GM11168 (cell line): ENCODE measurements around the gene USP24.

Experiments used
- in situ Hi-C: fragments of 300-500 bp; cut with MboI; formaldehyde crosslinking; loops from one replicate; pipeline ENCODE4 v1.12.0; 2022; ENCODE audit warnings: low sequenced_read_pairs; ENCODE audit not compliant: unreplicated experiment

Gene USP24

DNA sequence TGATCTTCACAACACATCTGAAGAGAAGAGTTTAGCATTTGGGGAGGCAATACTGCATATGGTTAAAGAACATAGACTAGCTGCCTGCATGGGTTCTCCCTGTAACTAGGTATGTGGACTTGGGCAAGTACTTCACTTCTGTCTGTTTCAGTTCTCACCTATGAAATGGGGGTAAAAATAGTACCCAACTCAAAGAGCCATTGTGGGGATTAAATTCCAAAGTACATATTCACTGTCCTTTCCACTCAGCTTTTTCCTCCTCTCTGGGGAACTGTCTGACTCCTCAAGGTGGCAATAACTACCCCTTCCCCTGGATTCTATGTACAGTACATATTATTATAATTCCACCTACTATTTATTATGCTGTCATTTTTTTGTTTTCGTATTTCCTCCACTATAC, 44.7 kb downstream of the USP24 start:
- in situ Hi-C loops = no loop called here

DNA sequence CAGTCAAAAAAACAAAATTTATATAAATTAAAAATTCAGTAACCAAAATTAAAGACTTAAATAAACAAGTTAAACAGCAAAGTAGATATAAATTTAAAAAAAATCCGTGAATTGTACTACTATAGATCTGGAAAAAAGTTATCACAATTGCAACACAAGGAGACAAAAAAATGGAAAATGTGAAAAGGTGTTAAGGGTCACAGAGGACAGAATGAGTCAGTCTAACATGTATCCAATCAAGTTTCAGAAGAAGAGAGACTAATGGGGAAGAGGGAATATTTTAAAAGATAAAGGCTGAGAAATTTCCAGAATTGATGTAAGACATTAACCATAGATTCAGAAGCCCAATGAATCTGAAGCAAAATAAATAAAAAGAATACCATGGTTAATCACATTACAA, 46.0 kb downstream of the USP24 start:
- in situ Hi-C loops = no loop called here

DNA sequence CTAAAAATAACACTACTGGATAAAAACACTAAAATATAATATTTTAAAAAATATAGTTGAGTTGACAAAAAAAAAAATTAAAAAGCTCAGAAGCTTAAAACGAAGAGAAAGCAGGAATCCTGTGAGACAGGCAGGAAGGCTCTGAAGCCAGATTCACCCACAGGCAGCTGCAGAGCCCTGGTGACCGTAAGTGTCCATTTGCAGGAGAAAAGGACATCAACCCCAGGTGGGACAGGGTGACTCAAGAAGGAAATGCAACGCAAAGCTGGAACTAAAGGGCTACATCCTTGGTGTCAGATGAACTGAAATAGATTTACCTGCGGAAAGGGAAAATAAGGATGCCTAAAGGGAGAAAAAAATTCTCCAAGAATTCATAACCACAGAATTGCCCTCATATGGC, 46.8 kb downstream of the USP24 start:
- in situ Hi-C loops = no loop called here

DNA sequence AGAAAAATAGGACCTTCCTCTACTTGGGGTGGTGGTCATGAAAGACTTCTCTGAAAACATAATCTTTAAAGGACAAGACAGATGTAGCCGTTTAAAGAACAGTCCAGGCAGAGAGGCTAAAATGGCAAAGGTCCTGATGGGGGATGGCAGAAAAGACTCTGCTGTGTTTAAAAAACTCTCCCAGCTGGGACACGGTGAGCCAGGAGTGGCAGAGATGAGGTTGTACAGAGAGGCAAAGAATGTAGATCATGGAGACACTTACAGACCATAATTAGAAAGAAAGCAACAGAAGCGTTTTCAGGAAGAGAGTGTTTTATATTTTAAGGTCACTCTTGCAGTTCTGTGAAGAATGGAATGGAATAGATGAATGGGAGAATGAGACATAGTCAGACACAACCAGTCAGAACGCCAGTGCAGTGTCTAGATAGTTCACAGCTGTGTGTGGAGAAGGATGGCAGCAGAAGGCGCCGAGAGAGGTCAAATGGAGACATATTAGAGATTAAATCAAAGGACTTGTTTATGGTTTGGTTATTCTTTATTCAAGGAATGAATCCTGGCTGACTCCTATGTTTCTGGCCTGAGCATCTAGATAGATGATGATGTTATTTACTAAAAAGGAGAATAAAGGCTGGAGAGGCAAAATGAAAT, 47.8 kb downstream of the USP24 start:
- in situ Hi-C loops = no loop called here

DNA sequence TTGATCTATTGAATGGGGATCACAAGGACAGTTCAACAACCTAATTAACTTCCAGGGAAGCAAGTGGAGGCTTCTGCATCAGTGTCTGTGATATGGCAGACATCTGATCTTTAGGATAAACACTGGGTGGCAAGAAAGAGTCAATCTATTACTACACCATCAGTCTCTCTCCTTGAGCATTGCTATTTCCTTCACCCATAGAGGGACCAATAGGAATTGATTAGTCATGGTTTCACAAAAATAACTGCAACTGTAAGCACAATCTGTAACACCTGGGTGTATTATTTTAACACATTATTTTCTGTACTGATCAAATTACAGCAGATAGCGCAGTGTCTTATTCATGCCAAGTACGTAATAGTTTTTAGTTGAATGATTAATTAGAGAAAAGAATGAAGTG, 50.3 kb downstream of the USP24 start:
- in situ Hi-C loops = no loop called here

DNA sequence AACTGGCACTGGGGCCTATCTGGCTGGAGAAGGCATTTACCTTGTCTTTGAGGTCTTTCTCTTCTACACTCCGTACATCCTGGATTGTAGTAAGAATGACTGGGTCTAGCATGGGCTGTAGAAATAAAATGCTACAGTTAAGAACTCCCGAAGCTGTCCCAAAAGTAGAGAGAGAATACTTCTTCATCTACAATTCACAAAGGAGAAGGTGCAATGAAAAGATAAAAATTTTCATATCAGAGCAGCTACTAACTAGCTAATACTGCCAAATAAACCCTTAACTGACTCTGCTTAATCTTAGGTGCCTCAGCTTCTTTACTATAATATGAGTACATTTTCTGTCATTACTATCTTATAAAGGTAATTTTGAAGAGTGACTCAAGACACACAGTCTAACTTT, 55.6 kb downstream of the USP24 start:
- in situ Hi-C loops = no loop called here

DNA sequence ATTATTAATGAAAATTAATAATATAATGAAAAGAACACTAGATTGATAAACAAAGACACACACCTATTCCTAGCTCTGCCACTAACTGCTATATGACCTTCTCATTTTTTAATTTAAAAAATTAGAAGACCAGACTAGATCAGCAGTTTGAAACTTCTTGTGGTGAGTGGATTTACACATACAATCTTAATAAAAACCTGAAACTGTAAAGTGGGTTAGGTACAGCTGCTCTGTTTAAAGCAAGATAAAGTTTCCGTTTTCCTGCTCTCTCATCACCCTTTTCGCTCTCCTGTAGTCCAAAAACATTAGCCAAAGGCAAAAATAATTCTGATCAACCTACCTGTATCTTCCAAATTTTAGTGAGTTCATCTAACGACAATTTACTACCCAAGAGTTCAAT, 58.6 kb downstream of the USP24 start:
- in situ Hi-C loops = no loop called here

DNA sequence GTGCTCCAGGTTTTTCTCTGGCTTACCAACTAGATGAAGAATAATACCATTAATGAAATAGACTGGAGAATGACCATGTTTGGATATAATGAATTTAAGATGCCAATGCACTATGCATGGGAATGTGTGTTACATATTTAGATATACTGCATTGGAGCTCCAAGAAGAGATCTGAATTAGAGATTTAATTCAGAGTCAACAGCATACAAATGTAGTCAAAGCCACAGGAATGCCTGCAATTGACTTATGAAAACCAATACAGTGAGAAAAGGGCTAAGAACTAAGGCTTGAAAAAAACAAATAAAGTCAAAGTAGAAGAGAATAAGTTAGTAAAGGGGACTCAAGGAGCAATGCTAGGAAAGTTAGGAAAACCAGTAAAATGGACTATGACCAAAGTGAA, 59.1 kb downstream of the USP24 start:
- in situ Hi-C loops = no loop called here

DNA sequence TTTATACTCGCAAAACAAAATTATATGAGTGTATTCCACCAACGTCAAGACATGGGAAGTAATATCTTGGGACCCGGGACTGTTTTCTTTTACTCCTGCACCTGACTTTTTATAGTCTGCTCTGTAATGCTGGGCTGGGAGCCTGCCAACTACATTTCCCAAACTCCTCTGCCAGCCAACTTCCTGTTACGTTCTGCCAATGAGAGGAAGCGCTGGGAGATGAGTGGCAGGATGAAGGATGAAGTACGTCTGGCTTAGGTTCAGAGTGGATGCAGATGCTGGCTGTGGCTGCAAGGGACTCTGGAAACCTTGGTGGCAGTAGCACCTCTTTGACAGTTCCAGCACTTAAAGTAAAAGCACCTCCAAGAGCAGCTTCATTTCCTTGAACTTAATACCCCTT, 59.6 kb downstream of the USP24 start:
- in situ Hi-C loops = no loop called here

DNA sequence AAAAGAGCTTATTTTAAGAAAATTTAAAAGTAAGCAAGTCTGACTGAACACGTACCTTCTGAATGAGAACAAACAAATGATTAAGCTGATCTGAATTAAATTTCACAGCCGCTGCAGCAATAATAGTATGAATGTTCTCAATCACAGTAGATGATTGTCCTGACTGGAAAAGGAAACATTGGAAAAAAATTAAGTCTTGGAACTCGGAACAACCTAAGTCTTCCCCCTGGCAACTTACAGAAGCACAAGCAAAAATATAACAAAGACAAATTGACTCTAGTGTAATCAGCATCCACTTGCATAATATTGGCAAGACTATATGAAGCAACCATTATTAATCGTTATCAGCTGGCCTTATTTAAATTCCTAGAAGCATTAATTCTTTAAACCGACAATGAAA, 60.5 kb downstream of the USP24 start:
- in situ Hi-C loops = no loop called here

DNA sequence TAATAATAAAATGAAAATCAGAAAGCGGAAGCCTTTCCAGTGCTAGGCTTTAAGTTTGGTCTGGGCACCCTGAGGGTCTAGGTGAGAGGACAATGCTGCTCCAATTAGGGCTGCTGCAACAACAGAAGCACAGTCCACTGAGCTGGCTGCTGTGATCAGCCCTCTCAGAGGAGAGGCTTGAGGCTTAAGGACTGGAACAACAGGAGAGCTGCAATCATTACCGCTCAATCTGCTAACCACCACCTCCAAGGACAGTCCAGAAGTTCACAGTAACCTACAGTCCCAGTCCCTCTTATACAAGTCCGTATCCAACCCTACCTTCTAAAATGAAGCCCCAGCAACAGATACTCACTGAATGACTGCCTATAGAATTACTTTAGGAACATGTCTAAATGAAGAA, 62.1 kb downstream of the USP24 start:
- in situ Hi-C loops = no loop called here

DNA sequence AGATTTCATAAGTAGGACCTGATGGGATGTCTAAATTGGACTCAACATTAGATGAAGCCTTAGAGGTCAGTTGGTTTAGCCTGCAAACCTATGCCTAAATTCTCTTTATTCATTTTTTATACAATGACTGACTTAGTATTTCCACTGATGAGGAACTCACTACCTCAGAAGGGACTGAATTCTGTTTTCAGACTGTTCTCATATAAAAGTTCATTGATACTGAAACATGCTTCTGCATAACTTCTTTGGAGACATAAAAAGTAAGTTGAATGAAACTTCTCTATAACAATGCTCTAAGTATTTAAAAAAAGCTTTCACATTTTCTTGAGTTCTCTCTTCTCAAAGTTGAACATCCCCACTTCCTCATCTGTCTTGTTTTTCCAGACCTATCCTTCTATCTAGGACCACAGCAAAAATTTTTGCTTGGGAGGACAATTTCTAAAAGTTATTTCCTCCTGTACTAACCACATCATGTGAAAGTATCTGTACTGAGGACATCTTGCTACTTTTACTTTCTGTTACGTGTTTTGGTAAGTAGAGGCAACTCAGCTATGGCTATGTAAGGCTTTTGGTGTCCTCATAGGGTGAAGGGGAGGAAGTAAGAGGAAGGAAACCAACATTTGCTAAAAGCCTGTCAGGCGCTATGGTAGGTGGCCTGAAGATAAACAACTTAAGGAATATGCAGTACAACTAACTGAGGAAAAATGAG, 64.1 kb downstream of the USP24 start:
- in situ Hi-C loops = no loop called here

DNA sequence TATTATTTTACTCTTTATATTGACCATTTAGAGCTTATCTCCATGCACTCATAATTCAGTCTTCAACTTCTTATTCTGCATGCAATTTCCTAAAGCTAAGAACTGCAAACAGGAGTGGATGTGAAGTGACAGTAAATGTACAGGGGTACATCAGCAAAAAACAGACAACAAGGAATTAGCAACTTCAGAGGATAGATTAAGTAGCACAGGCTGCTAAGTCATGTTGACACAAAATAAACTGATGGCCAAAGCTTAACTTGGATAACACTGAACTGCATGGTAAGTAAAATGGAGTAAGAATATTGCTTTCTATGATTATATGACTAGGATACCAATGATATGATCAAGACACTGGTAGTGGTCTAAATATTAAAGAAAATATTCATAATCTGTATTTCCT, 66.5 kb downstream of the USP24 start:
- in situ Hi-C loops = no loop called here

DNA sequence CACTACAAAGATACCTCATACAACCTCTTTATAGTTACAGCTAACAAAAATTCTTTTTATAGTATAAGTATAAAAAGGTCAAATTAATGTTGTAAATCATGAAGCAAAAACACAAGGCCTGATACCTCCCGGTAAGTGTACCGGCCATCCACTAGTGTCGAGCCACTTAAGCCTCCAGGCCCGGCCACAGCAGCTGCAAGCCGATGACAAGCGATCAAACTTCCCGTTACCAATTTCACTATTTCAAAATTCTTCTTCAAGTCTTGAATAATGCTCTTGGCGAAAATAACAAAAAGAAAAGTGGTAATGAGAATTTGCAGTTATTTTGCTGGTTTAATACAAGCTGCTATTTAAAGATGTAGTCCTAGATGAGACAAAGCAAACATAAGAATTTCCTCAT, 67.6 kb downstream of the USP24 start:
- in situ Hi-C loops = no loop called here

DNA sequence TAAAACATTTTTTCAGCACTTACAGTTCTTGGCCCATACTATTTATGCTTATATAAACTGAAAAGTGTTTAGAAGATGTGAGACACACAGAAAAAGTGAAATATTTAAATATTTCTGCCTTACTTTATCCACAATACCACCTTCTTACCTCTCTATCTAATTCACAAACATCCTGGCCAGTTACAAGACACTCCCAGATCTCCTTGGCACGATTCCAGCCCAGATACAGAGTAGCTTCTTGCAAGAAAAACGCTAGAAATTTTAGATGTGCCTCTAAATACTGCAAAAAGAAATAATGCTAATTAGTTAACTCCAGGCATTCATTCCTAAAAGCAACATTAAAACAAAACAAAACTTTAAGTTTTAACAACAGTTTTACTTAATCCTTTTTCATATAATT, 68.4 kb downstream of the USP24 start:
- in situ Hi-C loops = no loop called here

DNA sequence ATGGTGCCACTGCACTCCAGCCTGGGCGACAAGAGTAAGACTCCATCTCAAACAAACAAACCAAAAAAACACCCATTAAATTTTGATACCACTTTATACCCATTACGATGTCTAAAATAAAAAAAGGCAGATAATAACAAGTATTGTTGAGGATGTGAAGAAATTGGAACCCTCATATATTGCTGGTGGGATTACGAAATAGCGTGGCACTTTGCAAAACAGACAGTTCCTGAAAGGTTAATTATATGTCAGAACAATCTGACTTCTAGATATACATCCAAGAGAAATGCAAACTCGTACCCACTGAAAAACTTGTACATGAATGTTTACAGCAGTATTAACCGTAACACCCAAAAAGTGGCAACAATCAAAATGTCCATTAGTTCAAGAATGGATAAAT, 70.3 kb downstream of the USP24 start:
- in situ Hi-C loops = no loop called here

DNA sequence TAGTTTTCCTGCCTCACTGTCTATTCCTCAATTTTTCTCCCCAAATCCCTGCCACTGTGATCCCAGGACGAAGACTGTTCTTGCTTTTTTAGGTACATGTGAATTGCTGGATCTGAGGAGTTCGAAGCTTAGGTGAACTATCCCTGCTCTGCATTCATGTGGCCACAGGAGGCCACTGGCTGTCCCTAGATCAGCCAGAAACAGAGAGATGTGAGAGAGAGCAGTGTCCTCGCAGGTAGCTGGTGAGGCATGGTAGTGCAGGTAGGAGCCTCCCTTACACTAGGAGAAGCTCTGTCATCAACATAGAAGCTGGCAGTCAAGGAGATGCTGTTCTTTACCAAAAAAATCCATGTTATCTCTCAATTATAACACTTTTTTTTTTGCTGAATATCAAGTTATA, 71.5 kb downstream of the USP24 start:
- in situ Hi-C loops = no loop called here

DNA sequence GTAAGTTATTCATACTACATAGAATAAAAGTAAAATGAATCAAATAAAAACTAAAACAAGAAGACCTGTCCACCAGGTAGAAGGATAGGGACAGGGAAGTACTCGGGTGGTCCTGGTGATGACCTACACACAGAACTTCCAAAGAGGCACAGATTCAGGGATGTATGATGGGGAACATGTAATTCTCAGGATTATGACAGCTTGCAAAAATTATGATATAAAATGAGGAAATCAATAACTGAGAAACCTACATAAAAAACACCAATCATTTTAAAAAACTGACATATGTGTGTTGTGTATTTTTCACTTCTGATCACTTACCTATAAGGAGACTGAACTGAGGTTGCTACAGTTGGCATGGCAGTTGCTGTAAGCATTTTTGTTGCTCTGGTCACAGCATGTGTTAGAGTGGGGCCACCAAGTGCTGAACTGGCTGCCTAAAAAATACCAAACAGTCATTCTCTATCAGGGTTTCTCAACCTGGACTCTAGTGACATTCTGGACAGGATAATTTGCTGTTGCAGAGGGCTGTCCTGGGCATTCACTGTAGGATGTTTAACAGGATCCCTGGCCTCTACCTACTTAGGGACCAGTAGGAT, 73.8 kb downstream of the USP24 start:
- in situ Hi-C loops = no loop called here

DNA sequence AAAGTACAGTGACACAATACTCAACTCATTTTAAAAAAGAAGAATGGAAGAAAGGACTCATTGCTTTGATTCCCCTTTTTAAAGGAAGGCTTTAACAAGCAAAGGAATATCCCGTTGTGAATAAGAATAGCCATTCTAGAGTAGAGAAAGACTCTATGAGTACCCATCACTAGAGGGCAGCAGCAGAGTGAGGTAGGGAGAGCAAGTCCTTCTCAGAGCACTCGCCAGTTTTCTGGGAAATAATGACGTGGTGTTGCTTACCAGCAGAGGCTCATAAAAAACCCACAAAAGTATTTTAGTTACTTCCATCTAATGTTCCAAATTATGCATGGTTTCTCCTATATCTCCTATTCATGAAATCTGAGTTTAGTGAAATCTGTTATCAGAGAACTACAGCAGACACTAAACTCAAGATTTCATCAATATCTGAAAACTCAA, 74.6 kb downstream of the USP24 start:
- in situ Hi-C loops = no loop called here

DNA sequence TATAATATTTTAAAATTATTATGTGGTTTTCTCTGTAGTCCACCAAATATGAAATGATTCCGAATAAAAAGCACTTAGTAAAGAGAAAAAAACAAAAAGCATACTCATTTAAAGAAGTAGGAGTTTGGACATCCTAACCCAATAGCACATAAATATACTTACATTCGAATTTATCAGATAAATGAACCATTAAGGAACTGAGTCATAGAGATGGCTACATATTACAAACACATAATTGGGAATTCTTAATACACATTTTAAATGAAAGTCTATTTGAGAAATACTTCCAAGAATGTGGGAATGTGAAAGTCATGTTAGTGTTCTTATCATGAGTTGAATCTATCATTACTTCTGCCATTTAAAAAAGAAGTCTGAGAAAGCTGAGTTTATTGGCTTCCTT, 75.0 kb downstream of the USP24 start:
- in situ Hi-C loops = no loop called here

DNA sequence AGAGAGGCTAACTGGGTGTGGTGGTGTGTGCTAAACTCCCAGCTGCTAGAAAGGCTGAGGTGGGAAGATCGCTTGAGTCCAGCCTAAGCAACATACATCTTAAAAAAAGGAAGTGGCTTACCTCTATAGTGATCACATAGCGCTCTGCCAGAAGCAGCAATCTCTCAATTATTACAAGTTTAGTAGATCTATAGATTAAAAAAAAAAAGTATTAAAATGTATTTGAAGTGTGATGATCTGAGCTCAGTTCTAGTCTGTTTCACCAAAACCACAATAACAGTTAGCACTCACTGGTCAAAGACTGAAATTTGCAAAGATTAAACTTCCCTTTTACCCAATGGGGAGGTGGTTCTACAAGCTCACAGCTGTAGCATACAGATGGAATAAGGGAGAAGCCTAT, 76.3 kb downstream of the USP24 start:
- in situ Hi-C loops = loop anchor here (5.0 kb wide), 1 partner anchor 138 kb away; no protein-coding TSS in a partner anchor
